Measurements from ENCODE around the gene MKS1.

The MKS1 gene

GRCh38 chr17:58244963-58245362, 25.9 kb upstream of the MKS1 start:
- no peak for DNase-seq

- no peak for DNase-seq
Measured at GRCh38 chr17:58242171-58242784, 23.2 kb upstream of the MKS1 start.

- DNase-seq = no peak
Measured at GRCh38 chr17:58239987-58240386, 20.9 kb upstream of the MKS1 start.

GRCh38 chr17:58238147-58238634, 19.1 kb upstream of the MKS1 start, which contains the start of gene LPO:
Gene LPO, plus strand, starts transcription at chr17:58238584. Its CDS starts 4,396 bp downstream, at chr17:58242980.
- DNase-seq = no peak

GRCh38 chr17:58236394-58236793, 17.3 kb upstream of the MKS1 start:
- no peak for DNase-seq

GRCh38 chr17:58235821-58236220, 16.8 kb upstream of the MKS1 start:
- DNase-seq = no peak

- no peak for DNase-seq
Measured at GRCh38 chr17:58234512-58234911, 15.5 kb upstream of the MKS1 start.

GRCh38 chr17:58233543-58233942, 14.5 kb upstream of the MKS1 start:
- no peak for DNase-seq

GRCh38 chr17:58232707-58233156, 13.7 kb upstream of the MKS1 start:
- no peak for DNase-seq

GRCh38 chr17:58231641-58232040, 12.6 kb upstream of the MKS1 start:
- no peak for DNase-seq

- DNase-seq = no peak
Measured at GRCh38 chr17:58229881-58230280, 10.8 kb upstream of the MKS1 start.

GRCh38 chr17:58229384-58229783, 10.3 kb upstream of the MKS1 start:
- no peak for DNase-seq

- DNase-seq = no peak
Measured at GRCh38 chr17:58228679-58229078, 9.6 kb upstream of the MKS1 start.

GRCh38 chr17:58227733-58228132, 8.7 kb upstream of the MKS1 start:
- no peak for DNase-seq

- DNase-seq = no peak
Measured at GRCh38 chr17:58224315-58224714, 5.3 kb upstream of the MKS1 start.

- no peak for DNase-seq
Measured at GRCh38 chr17:58219789-58220183, 731 bp upstream of the MKS1 start.

GRCh38 chr17:58217766-58218165, 1.3 kb downstream of the MKS1 start:
- no peak for DNase-seq

- no peak for DNase-seq
Measured at GRCh38 chr17:58215685-58216084, 3.4 kb downstream of the MKS1 start.

GRCh38 chr17:58210922-58211321, 8.1 kb downstream of the MKS1 start:
- no peak for DNase-seq

GRCh38 chr17:58208344-58208743, 10.7 kb downstream of the MKS1 start:
- no peak for DNase-seq

GRCh38 chr17:58207451-58207850, 11.6 kb downstream of the MKS1 start:
- DNase-seq = no peak

- no peak for DNase-seq
Measured at GRCh38 chr17:58205936-58206335, 13.1 kb downstream of the MKS1 start.

- no peak for DNase-seq
Measured at GRCh38 chr17:58204796-58205195, 14.3 kb downstream of the MKS1 start.

GRCh38 chr17:58202859-58203258, 16.2 kb downstream of the MKS1 start:
- DNase-seq = no peak

- DNase-seq = peak; percentile 16
Measured at GRCh38 chr17:58200024-58200633, 18.9 kb downstream of the MKS1 start.

Measured in central memory CD4-positive, alpha-beta T cell (primary cell).